ENCODE data around the gene SMIM17. TPM values are rescaled to one million over a fixed set of nuclear protein-coding genes. Genes with fewer than 3 reads are reported as not detected.

SMIM17 gene
- total RNA-seq, 1 experiment from 2014 or later, result 0.28 TPM

GRCh38 chr19:56690670-56691069 lies 47.7 kb downstream of the SMIM17 start:
- Histone ChIP-seq H3K79me2 (ENCODE audit: insufficient read depth, low read length) (no peaks in the 10 kb centered on the region), H3K14ac (ENCODE audit: insufficient read depth, low read length) (no peak overlapping the region), H4K5ac (ENCODE audit: insufficient read length, low read depth, low read length) (no peak overlapping the region), H3K56ac (ENCODE audit: insufficient read length, low read depth, low read length) (no peak overlapping the region), H2AFZ (ENCODE audit: low read length) (no peak overlapping the region), H3K4ac (ENCODE audit: low read depth, low read length) (no peak overlapping the region), H3K9ac (ENCODE audit: extremely low read depth, insufficient read length, low read length) (no peak overlapping the region), H3K23me2 (ENCODE audit: insufficient read length, low read depth, low read length, poor library complexity, severe bottlenecking) (no peaks in the 10 kb centered on the region), H3K9me3 (ENCODE audit: control insufficient read depth, low read depth, low read length) (peaks cover 70% of the 10 kb centered on the region), H4K8ac (replicated peaks; ENCODE audit: insufficient read length, low read depth, low read length) (no peak overlapping the region), H2BK5ac (ENCODE audit: insufficient read length, low read length) (no peak overlapping the region), H2BK120ac (ENCODE audit: low read depth, low read length, poor library complexity, severe bottlenecking) (no peak overlapping the region), H4K91ac (ENCODE audit: insufficient read length, low read depth, low read length) (no peak overlapping the region), H3K79me1 (ENCODE audit: insufficient read depth, low read depth, low read length, poor library complexity, severe bottlenecking) (no peaks in the 10 kb centered on the region), H4K20me1 (ENCODE audit: control insufficient read depth, insufficient read depth, insufficient read length) (no peaks in the 10 kb centered on the region), H2BK15ac (ENCODE audit: low read depth, low read length) (no peak overlapping the region), H3K23ac (ENCODE audit: insufficient read length, low read depth, low read length) (no peak overlapping the region), H3K4me2 (ENCODE audit: insufficient read depth, insufficient read length, low read length) (no peak overlapping the region), H3K18ac (ENCODE audit: insufficient read length, low read depth, low read length) (no peak overlapping the region), H3K27me3 (ENCODE audit: insufficient read depth, low read length) (no peaks in the 10 kb centered on the region), H3K27ac (ENCODE audit: insufficient read length, low read depth, low read length) (no peak overlapping the region), H2BK12ac (ENCODE audit: insufficient read length, low read depth, low read length) (no peak overlapping the region), H2AK5ac (ENCODE audit: insufficient read length, low read length) (no peak overlapping the region), H2BK20ac (ENCODE audit: low read depth, low read length, poor library complexity, severe bottlenecking) (no peak overlapping the region), H3K4me1 (ENCODE audit: insufficient read depth, low read length) (no peaks in the 10 kb centered on the region), H3T11ph (ENCODE audit: low read length) (no peak overlapping the region)
- DNase-seq, result no peak
- H3K27me3 Mint-ChIP-seq (ENCODE audit: low read depth), result peaks cover 7% of the 10 kb centered on the region; the same call in 1 of the 2 replicates
- no peak overlapping the region for H3K4me3 Mint-ChIP-seq
- WGBS (ENCODE audit: extremely low coverage, insufficient read length, low lambda C conversion rate), result no CpG with 5 or more reads among the region's 10 CpGs
- H3K36me3 Mint-ChIP-seq (ENCODE audit: insufficient read depth in 1 of 3, low read depth in 3 of 3), result peaks cover 3 to 33% (median 15%) of the 10 kb centered on the region in 3 experiments; a peak in 6 of 7 replicates
- H3K9me3 Mint-ChIP-seq, result peaks cover 85 to 86% of the 10 kb centered on the region in 2 experiments
- no peaks in the 10 kb centered on the region for H3K4me1 Mint-ChIP-seq
- TF ChIP-seq CTCF (conservative IDR thresholded peaks at IDR 0.05), result no peak
- H3K27ac Mint-ChIP-seq, result no peak overlapping the region
